ENCODE measurements around the gene CCDC126. TPM values are rescaled to one million over a fixed set of nuclear protein-coding genes. Genes with fewer than 3 reads are reported as not detected.

CCDC126 gene
- total and polyA plus RNA-seq, 9 of the 15 experiments (the other 6 are each of a cell fraction or from before 2014, with no cell fraction given): 3.0 to 16.2 (median 5.2) TPM

DNA sequence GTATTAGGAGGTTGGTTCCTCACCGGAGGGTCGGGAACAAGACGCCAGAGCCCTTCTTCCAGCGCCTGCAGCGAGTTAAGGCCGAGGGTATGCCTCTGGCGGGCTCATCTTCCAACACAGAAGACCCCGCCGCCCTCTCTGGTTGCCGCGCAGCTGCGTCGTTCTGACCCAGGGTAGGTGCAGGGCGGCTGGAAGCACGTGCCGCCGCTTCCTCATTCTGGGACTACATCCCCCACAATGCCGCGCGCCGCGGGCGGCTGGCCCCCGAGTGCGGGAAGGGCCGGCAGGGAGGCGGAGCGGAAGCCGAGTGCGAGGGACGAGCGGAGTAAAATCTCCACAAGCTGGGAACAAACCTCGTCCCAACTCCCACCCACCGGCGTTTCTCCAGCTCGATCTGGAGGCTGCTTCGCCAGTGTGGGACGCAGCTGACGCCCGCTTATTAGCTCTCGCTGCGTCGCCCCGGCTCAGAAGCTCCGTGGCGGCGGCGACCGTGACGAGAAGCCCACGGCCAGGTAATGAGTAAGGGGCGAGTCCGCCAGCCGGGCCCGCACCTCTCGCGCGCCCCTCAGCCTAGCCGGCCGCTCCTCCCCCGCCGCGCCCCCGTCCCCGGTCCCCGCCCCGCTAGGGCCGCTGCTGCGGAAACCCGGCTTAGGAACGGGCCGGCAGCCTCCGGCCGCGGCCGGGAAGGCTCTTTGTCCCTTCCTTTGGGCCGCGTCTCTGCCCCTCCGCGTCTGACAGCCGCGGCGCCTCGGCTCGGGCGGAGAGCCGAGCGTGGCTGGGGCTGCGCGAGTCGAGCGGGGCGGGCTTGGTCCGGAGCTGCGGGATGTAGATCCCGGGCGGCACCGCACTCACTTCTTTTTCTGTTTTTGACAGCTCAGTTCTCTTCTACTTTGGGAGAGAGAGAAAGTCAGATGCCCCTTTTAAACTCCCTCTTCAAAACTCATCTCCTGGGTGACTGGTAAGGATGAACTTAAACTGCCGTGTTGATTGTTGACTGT is at the start of gene CCDC126 (continued):
- TF ChIP-seq KLF13 (tag; IDR thresholded peaks at IDR 0.05; ENCODE audit: borderline replicate concordance, low read depth) (no peak), SIX5 (IDR thresholded peaks at IDR 0.05; ENCODE audit: borderline replicate concordance in 1 of 2, insufficient read depth in 1 of 2, low read depth in 1 of 2, low read length in 2 of 2) (peak; percentile 69 to 71), BRF1 (IDR thresholded peaks at IDR 0.05; ENCODE audit: borderline replicate concordance, extremely low read depth, insufficient read length) (no peak), ETV1 (tag; conservative IDR thresholded peaks at IDR 0.05; ENCODE audit: low read depth) (peak; percentile 69), PCBP1 (IDR thresholded peaks at IDR 0.05; ENCODE audit: low read depth, low read length, poor library complexity, severe bottlenecking) (no peak), TARDBP (IDR thresholded peaks at IDR 0.05) (no peak), SIN3B (IDR thresholded peaks at IDR 0.05; ENCODE audit: low read depth) (0 out of 2 replicates have a peak, but pooled peaks have one; percentile 37), THRAP3 (IDR thresholded peaks at IDR 0.05; ENCODE audit: borderline replicate concordance) (no peak), ILK (tag; IDR thresholded peaks at IDR 0.05; ENCODE audit: borderline replicate concordance, low read depth) (no peak), ZNF282 (CRISPR knock-in tag; IDR thresholded peaks at IDR 0.05) (no peak)
- TF ChIP-seq, protein P1, sequence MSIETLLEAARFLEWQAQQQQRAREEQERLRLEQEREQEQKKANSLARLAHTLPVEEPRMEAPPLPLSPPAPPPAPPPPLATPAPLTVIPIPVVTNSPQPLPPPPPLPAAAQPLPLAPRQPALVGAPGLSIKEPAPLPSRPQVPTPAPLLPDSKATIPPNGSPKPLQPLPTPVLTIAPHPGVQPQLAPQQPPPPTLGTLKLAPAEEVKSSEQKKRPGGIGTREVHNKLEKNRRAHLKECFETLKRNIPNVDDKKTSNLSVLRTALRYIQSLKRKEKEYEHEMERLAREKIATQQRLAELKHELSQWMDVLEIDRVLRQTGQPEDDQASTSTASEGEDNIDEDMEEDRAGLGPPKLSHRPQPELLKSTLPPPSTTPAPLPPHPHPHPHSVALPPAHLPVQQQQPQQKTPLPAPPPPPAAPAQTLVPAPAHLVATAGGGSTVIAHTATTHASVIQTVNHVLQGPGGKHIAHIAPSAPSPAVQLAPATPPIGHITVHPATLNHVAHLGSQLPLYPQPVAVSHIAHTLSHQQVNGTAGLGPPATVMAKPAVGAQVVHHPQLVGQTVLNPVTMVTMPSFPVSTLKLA (conservative IDR thresholded peaks at IDR 0.05): peak; percentile 83 to 91
- TF ChIP-seq, protein P2, sequence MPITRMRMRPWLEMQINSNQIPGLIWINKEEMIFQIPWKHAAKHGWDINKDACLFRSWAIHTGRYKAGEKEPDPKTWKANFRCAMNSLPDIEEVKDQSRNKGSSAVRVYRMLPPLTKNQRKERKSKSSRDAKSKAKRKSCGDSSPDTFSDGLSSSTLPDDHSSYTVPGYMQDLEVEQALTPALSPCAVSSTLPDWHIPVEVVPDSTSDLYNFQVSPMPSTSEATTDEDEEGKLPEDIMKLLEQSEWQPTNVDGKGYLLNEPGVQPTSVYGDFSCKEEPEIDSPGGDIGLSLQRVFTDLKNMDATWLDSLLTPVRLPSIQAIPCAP (CRISPR knock-in tag; IDR thresholded peaks at IDR 0.05; ENCODE audit: borderline replicate concordance): peak; percentile 71; the same call in 1 of the 2 replicates
- TF ChIP-seq, protein P3, sequence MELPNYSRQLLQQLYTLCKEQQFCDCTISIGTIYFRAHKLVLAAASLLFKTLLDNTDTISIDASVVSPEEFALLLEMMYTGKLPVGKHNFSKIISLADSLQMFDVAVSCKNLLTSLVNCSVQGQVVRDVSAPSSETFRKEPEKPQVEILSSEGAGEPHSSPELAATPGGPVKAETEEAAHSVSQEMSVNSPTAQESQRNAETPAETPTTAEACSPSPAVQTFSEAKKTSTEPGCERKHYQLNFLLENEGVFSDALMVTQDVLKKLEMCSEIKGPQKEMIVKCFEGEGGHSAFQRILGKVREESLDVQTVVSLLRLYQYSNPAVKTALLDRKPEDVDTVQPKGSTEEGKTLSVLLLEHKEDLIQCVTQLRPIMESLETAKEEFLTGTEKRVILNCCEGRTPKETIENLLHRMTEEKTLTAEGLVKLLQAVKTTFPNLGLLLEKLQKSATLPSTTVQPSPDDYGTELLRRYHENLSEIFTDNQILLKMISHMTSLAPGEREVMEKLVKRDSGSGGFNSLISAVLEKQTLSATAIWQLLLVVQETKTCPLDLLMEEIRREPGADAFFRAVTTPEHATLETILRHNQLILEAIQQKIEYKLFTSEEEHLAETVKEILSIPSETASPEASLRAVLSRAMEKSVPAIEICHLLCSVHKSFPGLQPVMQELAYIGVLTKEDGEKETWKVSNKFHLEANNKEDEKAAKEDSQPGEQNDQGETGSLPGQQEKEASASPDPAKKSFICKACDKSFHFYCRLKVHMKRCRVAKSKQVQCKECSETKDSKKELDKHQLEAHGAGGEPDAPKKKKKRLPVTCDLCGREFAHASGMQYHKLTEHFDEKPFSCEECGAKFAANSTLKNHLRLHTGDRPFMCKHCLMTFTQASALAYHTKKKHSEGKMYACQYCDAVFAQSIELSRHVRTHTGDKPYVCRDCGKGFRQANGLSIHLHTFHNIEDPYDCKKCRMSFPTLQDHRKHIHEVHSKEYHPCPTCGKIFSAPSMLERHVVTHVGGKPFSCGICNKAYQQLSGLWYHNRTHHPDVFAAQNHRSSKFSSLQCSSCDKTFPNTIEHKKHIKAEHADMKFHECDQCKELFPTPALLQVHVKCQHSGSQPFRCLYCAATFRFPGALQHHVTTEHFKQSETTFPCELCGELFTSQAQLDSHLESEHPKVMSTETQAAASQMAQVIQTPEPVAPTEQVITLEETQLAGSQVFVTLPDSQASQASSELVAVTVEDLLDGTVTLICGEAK (IDR thresholded peaks at IDR 0.05): peak; percentile 68; the same call in 1 of the 2 replicates
- TF ChIP-seq, protein P3 (CRISPR knock-in tag; IDR thresholded peaks at IDR 0.05): no peak
